Fibroblast of mammary gland (primary cell): ENCODE data around the gene TNS3.
A peak's percentile ranks its signal among the peaks of the same experiment; 100 is the strongest.

ENCODE experiments used
- DNase-seq: peaks from one replicate; pipeline ENCODE4 v3.0.0-alpha.2; 2010; ENCODE audit warnings: low read depth
- H3K4me3 ChIP-seq: 2 replicates; pipeline ENCODE4 v1.5.1; 2011; ENCODE audit warnings: low read depth, mild to moderate bottlenecking, low read length, moderate library complexity; ENCODE audit not compliant: control insufficient read depth
- CTCF ChIP-seq: conservative IDR thresholded peaks from 2 replicates; pipeline ENCODE4 v1.5.1; 2011; ENCODE audit warnings: low read depth, low read length, inconsistent platforms; ENCODE audit not compliant: control insufficient read depth, insufficient read depth

TNS3 gene

DNA sequence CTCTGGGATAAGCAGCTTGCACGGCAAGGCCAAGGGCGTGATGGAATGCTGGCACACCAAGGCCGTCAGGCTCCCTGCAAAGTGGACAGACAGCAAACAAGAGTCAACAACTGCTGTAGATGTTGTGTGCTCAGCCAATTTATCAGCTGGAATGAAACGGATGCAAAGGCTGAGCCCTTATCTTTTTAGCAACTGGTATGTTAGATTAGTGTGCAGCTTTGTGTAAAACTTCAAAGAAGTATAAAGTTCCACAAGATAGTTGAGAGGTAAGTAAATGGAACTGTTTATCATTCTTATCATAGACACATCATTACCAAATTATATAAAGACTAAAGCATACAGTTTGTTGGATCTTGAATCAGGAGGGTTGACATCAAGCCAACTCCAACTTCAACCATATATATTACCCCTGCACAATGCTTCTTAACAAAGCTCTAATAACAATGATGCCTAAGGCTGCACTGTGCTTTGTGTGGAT lies 289.0 kb downstream of the TNS3 start:
- no peak for TF ChIP-seq CTCF
- DNase-seq, result no peak
- no peak overlapping the region for H3K4me3 ChIP-seq

DNA sequence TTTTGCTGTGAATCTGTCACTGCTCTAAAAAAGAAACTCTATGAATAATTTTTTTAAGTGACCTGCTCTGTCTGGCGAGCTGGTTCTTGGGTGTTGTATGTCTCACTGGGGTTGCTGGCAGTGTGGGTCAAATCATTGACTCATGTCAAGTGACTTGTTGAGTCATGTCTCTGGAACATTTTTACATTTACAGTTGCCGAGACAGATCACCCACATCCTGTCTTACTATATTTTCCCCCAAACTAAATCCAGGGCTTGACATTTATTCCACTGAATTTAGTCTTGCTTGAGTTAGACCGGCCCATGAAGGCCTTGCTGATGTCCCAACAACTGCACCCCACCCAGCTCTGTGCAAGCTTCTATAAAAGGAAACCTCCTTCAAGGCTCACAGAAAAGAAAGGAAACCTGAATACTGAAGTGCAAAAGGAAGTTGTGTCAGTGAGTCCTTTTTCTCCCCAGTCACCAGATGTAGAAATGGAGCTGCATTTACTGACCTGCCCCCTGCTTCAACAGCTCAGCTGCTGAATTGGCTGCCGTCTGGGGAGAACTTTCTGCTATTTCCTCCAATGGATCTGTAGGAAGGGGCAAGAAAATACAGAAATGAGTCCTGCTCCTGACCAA lies 290.3 kb downstream of the TNS3 start:
- TF ChIP-seq CTCF, result no peak
- H3K4me3 ChIP-seq, result no peak overlapping the region
- DNase-seq, result peak; percentile 98

GRCh38 chr7:47290867-47291266 lies 291.0 kb downstream of the TNS3 start:
- H3K4me3 ChIP-seq, result no peak overlapping the region
- TF ChIP-seq CTCF, result no peak

DNA sequence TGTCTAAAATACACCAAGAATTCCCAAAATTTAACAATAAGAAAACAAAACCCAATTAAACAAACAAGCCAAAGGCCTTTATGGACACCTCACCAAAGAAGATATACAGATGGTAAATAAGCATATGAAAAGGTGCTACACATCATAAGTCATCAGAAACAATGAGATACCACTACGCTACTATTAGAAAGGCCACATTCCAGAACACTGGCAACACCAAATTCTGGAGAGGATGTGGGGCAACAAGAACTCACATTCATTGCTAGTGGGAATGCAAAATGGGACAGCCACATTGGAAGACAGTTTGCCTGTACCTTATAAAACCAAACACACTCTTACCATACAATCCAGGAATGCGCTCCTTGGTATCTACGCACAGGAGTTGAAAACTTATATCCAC lies 291.4 kb downstream of the TNS3 start:
- no peak for TF ChIP-seq CTCF
- no peak for DNase-seq
- no peak overlapping the region for H3K4me3 ChIP-seq

More at GRCh38 chr7:47290867-47291266, 291.0 kb downstream of the TNS3 start:
- DNase-seq, result no peak

DNA sequence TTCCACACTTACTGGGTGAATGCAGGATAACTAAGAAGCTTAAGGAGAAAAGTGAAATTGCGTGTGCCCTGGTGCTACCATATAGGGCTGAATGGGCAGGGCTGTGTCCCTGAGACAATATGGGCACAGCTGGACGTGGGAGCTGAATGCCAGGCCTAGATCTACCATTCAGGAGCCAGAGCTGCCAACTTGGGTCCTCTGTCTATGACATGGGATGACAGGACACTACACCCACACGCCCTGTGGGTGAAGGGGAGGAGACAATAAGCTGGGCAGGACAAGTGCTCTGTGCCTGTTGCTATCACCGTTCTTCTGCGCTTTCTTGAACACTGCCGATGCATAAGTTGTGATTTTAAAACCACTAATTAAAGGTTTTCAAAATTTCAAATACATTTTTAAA lies 293.9 kb downstream of the TNS3 start:
- no peak overlapping the region for H3K4me3 ChIP-seq
- no peak for TF ChIP-seq CTCF
- no peak for DNase-seq

DNA sequence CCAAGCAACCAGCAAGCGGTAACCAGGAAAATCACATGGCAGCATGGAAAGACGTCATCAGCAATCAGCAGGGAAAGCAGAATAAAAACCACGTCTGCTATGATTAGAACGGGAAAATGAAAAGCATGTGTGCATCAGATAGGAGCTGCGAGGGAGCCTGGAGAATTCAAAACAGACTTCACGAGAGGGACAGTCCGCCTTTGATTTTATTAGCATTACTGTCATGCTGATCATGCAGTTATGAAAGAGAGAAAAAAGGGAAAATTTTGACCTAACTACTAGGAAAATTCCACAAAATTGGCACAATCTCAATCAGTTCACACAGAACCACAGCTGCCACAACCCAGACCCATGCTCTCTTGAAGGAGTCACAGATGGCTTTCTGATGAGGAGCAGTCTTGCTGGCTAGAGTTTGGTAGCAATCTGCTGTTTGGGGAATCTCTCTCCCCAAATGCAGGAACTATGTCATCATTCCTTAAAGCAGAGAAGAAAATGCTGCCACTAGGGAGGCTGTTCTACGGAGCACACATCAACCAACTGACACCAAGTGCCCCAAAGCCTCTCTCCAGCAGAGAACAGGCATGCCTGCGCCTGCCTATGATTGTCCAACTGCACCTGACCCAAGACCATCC lies 295.9 kb downstream of the TNS3 start:
- peak; percentile 82 for DNase-seq
- no peak overlapping the region for H3K4me3 ChIP-seq
- peak; percentile 21 for TF ChIP-seq CTCF
